ENCODE results near the gene ZNF80.

The ZNF80 gene

DNA sequence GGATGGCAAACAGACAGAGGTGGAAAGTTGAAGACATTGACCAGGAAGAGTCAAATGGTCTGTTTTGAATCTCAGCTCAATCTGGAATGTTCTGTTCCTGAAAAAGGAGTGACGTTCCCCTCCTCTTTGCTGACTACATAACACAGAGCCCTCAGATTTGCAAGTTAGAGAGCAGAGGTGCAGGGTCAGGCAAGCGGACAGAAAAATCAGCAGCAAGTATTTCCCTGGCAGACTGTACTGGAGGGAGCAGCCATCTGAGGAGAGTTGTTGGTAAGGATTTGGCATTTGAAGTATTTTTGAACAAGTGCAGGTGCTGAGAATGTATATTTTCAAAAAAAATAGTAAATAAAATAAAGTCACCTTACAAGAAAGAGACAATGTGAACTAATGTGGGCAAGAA is 17.6 kb downstream of the ZNF80 start:
- DNase-seq (ENCODE audit: low read depth in 2 of 2): no peak

DNA sequence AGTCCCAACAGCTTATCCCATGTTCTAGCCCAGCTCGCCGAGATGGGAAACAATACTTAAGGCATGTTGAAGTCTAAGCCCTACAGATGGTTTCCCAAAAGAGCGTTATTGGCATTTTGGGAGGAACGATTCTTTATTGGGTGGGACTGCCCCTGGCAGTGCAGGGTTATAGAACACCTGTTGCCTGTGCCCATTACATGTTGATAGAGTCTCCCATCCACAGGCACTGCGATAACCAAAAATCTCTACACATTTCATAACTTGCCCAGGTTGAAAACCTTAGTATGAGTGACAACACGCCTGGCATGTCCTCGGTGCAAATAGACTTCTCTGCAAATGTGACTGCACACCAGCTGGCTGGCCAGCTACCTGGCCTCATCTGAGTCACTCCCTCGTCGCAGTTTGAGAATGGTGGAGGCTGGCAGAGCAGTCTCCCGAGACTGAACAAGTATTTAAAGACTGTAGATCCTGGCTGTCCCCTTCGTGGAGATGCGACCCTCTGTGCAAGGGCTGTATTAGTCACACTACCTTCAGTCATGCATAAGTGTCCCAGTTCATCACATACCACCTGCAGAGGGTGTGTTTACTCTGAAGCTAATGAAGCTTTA is 18.7 kb downstream of the ZNF80 start:
- DNase-seq (ENCODE audit: low read depth in 2 of 2): no peak

DNA sequence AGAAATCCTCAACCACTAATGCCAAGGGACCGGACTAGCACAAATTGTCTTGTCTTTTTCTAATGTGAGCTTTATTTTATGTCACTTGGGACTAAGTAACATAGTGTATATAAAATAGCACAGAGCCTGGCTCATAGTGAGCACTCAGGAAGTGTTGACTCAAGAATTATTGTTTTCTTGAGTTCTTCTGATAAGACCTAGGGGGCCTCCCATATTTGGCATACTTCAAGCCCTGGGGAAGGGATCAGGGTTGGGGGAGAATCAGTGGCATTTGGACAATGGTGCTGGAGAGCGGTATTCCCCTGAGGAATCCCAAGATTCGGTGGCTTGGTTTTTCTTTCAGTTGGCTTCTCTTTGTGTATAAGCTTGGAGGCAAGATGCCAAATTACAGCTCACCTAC is 19.4 kb downstream of the ZNF80 start:
- DNase-seq (ENCODE audit: low read depth in 2 of 2): no peak

DNA sequence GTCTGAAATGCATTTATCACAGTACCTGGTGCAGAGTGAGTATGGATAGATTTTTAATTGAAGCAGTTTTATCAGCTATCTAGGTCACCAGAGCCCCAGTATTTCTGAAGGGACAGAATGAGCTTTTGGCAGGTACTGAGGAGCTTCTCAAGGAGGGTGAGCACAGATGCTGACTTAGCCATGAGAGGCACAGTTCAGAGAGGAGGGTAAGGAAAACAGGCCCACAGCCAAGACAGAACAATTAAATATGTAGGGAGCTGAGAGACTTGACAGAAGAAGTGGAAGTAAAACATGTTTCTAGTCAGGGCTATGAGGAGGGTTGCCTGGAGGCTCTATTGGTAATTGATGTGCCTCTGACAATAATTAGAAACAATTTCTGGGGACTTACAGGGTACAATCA is 20.1 kb downstream of the ZNF80 start:
- DNase-seq (ENCODE audit: low read depth in 2 of 2): no peak

GRCh38 chr3:114216186-114216970 is 21.0 kb downstream of the ZNF80 start:
- no peak for DNase-seq (ENCODE audit: low read depth in 2 of 2)

- DNase-seq (ENCODE audit: low read depth in 2 of 2): no peak
Measured at GRCh38 chr3:114214542-114215341, 22.6 kb downstream of the ZNF80 start.

- DNase-seq (ENCODE audit: low read depth in 2 of 2): peak; percentile 63 to 77
Measured at GRCh38 chr3:114213627-114214541, 23.5 kb downstream of the ZNF80 start.

DNA sequence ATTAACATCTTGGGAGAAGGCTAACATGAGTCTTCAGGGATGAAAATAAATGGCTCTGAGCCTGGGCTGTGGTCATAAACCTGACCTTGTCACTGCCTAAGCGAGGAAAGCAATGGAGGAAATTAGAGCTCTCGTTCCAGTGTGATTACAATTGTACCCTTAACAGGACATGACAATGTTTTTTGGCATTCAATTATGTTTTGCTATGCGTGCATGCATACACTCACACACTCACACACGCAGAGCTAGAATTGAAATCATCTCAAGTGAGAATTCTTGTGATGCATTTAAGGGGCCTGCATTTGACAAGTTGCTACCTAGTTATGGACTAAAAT is 24.1 kb downstream of the ZNF80 start:
- DNase-seq (ENCODE audit: low read depth in 2 of 2): no peak

DNA sequence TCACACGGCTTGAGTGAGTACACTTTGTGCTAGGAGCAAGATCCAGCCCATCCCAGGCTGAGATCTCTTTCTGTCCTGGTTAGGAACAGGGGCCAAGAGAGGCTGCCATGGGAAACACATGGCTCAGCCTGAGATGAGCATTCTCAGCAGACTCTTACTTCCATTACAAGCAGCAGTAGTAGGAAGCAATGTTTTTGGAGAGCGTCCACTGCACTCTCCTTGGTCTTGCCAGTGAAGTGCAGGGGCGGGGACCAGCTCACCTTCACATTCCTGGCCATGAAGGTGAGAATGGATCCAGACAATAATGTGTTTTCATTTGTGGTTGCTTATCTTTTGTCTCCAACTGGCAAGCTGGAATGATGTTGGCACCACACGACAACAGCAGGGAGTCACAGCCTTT is 24.7 kb downstream of the ZNF80 start:
- DNase-seq (ENCODE audit: low read depth in 2 of 2): no peak

- DNase-seq (ENCODE audit: low read depth in 2 of 2): no peak
Measured at GRCh38 chr3:114207768-114208167, 29.6 kb downstream of the ZNF80 start.

DNA sequence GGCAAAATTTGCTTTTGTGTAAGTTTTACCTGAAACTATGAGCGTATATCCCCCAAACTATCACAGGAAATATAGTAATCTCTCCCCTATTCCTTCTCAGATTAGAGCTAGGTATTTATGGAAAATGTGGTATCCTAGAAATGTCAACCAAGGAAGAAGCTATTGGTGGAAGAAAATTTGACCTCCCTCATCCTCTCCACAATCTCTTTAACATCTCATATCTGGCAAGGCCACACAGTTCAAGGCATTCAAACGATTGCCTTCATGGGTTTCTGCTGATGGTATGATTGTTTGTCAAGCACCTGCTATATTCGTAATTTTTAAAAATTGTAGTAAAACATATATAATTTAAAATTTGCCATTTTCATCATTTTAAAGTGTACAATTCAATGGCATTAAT is 31.0 kb downstream of the ZNF80 start:
- DNase-seq (ENCODE audit: low read depth in 2 of 2): no peak

DNA sequence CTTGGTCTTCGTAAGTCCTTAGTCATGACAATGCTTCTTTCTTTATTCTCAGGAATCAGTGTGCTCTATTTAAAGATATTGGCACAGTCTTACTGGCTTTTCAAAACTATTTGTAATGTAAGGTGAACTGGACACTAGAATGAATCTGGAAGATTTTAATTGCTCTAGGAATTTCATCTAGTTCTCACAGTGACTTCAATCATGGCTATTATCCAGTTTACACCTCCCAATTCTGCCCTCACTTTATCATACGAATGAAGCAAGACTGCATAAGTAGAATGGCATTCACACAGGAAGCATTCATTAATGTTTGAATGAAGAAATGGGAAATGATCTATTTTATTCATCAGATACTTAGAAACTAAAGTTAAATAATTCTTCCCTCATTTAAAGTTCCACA is 31.8 kb downstream of the ZNF80 start:
- DNase-seq (ENCODE audit: low read depth in 2 of 2): no peak

- DNase-seq (ENCODE audit: low read depth in 2 of 2): no peak
Measured at GRCh38 chr3:114194750-114195149, 42.6 kb downstream of the ZNF80 start.

GRCh38 chr3:114192136-114192535 is 45.2 kb downstream of the ZNF80 start:
- no peak for DNase-seq (ENCODE audit: low read depth in 2 of 2)

- DNase-seq (ENCODE audit: low read depth in 2 of 2): no peak
Measured at GRCh38 chr3:114186501-114186900, 50.9 kb downstream of the ZNF80 start.

All from stimulated activated CD8-positive, alpha-beta memory T cell treated with anti-CD3 and anti-CD28 coated beads, Interleukin-15, amount 100 ng/mL, for 48 hours (primary cell).